PC-9 (cell line): ENCODE measurements around the gene CALM1. TPM values are rescaled to one million over a fixed set of nuclear protein-coding genes. Genes with fewer than 3 reads are reported as not detected.

Source experiments
- BruUV-seq: library from RNA; stranded (reverse); fragments of 400-500 nt; replicated peaks from 2 replicates; lab custom pipeline; 2021; lab: Mats Ljungman, UMichigan
- CTCF ChIA-PET: fragments of 300-600 bp; sonication (Branson Sonifier 250); formaldehyde crosslinking; loops from one replicate; lab custom pipeline; 2022; ENCODE audit warnings: antibody characterized with exemption; lab: Charles Lee
- POLR2A ChIA-PET: fragments of 300-600 bp; sonication (Branson Sonifier 250); formaldehyde crosslinking; loops from one replicate; lab custom pipeline; 2022; ENCODE audit warnings: antibody characterized with exemption; ENCODE audit not compliant: unreplicated experiment; lab: Charles Lee
- DNase-seq, 2 experiments: peaks; one replicate each; pipeline versions ENCODE4 v3.0.0 to v3.0.0-alpha.2; 2015 to 2022; ENCODE audit warnings: mixed read lengths in 1 of 2
- H2AFZ ChIP-seq: fragments of 200-600 bp; sonication (generic); 2 replicates; pipeline ENCODE4 v1.8.1; 2017; ENCODE audit warnings: antibody characterized with exemption
- H3F3A ChIP-seq: fragments of 200-600 bp; sonication (generic); 2 replicates; pipeline ENCODE4 v1.8.1; 2017; ENCODE audit warnings: antibody characterized with exemption, mild to moderate bottlenecking, low read depth; ENCODE audit not compliant: insufficient read depth
- H3K27ac ChIP-seq: fragments of 200-600 bp; sonication (generic); 2 replicates; pipeline ENCODE4 v1.6.1; 2016; ENCODE audit warnings: mixed run types
- H3K27me3 ChIP-seq: fragments of 200-600 bp; sonication (generic); 2 replicates; pipeline ENCODE4 v1.6.1; 2016; ENCODE audit warnings: low read depth, mixed run types; ENCODE audit not compliant: insufficient read depth
- H3K36me3 ChIP-seq: fragments of 200-600 bp; sonication (generic); 2 replicates; pipeline ENCODE4 v1.6.1; 2016; ENCODE audit warnings: low read depth, mixed run types
- H3K4me1 ChIP-seq: fragments of 200-600 bp; sonication (generic); replicated peaks from 2 replicates; pipeline ENCODE4 v1.6.1; 2016; ENCODE audit warnings: mixed run types; ENCODE audit not compliant: insufficient read depth
- H3K4me2 ChIP-seq: fragments of 200-600 bp; sonication (generic); 2 replicates; pipeline ENCODE4 v1.6.1; 2017; ENCODE audit warnings: mixed run types
- H3K4me3 ChIP-seq: fragments of 200-600 bp; sonication (generic); 2 replicates; pipeline ENCODE4 v1.6.1; 2016; ENCODE audit warnings: mixed run types
- H3K79me2 ChIP-seq: fragments of 200-600 bp; sonication (generic); 2 replicates; pipeline ENCODE4 v1.6.1; 2017; ENCODE audit warnings: low read depth, mixed run types
- H3K9me2 ChIP-seq: fragments of 200-600 bp; sonication (generic); 2 replicates; pipeline ENCODE4 v1.8.1; 2017; ENCODE audit warnings: mild to moderate bottlenecking; ENCODE audit not compliant: insufficient read depth
- H3K9me3 ChIP-seq: fragments of 200-600 bp; sonication (generic); 2 replicates; pipeline ENCODE4 v1.8.1; 2016; ENCODE audit warnings: low read depth; ENCODE audit not compliant: insufficient read depth
- H4K20me1 ChIP-seq: fragments of 200-600 bp; sonication (generic); 2 replicates; pipeline ENCODE4 v1.8.1; 2017; ENCODE audit not compliant: insufficient read depth
- EZH2 ChIP-seq: fragments of 200-600 bp; sonication (generic); IDR thresholded peaks from 2 replicates; pipeline ENCODE4 v1.8.0; 2017; ENCODE audit warnings: antibody characterized with exemption, low read depth
- intact Hi-C: fragments of 100-400 bp; cut with micrococcal nuclease; formaldehyde crosslinking; loops from one replicate; pipeline ENCODE4 v1.10.0; 2022; ENCODE audit not compliant: unreplicated experiment
- total RNA-seq: library from RNA; stranded (reverse); gene quantifications from 2 replicates; pipeline ENCODE4 v1.2.3, GENCODE V29; 2021
- TF ChIP-seq, protein P1 (sequence below): fragments of 200-600 bp; sonication (generic); conservative IDR thresholded peaks from 2 replicates; pipeline ENCODE4 v1.6.1; 2017; ENCODE audit warnings: mixed run types, antibody characterized with exemption, mild to moderate bottlenecking, moderate library complexity

Gene CALM1
- total RNA-seq, 1 experiment from 2014 or later: 103 TPM

DNA sequence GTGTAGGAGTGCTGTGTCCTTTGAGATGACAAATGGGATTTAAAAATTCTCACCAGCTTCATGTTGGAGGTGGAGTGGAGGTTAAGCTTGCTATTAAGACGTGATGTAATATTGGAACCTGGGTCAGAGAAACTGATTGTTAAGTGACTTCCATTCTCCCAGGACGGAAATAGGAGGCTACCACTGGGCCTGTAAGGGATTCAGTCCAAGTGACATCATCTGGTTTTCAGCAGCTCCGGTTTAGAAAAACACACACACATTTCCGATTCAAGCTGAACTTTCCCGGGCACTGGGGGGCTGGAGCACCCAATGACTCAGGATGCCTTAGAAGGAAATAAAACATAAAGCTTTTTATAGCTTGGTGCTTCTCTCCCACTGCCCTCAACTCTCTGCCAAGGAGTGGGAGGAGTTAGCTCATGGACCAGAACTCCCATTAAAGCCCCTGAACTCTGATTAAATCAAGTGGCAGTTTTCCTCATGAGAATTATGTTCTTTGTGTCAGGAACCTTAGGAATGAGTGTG is 12.4 kb downstream of the CALM1 start:
- no peaks in the 10 kb centered on the region for H3K27me3 ChIP-seq
- TF ChIP-seq EZH2: no peak
- TF ChIP-seq, protein P1, sequence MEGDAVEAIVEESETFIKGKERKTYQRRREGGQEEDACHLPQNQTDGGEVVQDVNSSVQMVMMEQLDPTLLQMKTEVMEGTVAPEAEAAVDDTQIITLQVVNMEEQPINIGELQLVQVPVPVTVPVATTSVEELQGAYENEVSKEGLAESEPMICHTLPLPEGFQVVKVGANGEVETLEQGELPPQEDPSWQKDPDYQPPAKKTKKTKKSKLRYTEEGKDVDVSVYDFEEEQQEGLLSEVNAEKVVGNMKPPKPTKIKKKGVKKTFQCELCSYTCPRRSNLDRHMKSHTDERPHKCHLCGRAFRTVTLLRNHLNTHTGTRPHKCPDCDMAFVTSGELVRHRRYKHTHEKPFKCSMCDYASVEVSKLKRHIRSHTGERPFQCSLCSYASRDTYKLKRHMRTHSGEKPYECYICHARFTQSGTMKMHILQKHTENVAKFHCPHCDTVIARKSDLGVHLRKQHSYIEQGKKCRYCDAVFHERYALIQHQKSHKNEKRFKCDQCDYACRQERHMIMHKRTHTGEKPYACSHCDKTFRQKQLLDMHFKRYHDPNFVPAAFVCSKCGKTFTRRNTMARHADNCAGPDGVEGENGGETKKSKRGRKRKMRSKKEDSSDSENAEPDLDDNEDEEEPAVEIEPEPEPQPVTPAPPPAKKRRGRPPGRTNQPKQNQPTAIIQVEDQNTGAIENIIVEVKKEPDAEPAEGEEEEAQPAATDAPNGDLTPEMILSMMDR: no peak
- no peaks in the 10 kb centered on the region for H3K4me1 ChIP-seq
- peak in 1 of 2 experiments; percentile 7 for DNase-seq
- H3K4me3 ChIP-seq: no peak overlapping the region
- H2AFZ ChIP-seq: no peak overlapping the region
- H4K20me1 ChIP-seq: no peaks in the 10 kb centered on the region
- ChIA-PET POLR2A (interaction anchor here (0.7 to 0.9 kb wide), 2 partner anchors 25 to 104 kb away, joined by 3 to 9 read pairs; no protein-coding TSS in a partner anchor), CTCF (no interaction called here)
- no peak overlapping the region for H3K4me2 ChIP-seq
- BruUV-seq: no TSS peak
- H3K9me2 ChIP-seq: no peaks in the 10 kb centered on the region
- H3K36me3 ChIP-seq: no peaks in the 10 kb centered on the region
- no peaks in the 10 kb centered on the region for H3F3A ChIP-seq
- no peak overlapping the region for H3K27ac ChIP-seq
- intact Hi-C loops: no loop called here
- H3K79me2 ChIP-seq: no peaks in the 10 kb centered on the region
- H3K9me3 ChIP-seq: no peaks in the 10 kb centered on the region

DNA sequence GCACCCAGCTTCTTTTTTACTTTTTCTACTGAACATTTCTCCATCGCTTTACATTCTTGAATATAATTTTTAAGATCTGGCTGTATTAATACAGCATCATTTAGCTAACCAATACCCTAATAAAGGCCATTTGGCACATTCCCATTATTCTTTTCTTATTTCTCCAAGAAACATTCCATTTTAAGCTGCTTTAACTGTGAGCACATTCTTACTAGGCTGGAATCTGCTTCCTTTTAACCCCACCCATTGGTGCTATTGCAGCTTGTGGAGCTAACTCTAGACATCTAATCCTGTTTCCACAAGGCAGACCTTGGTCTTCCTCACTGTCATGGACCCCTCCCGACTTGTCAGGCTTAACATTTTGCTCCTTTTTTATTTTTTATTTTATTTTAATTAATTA is 15.2 kb downstream of the CALM1 start:
- ChIA-PET CTCF (no interaction called here), POLR2A (no interaction called here)
- Histone ChIP-seq H2AFZ (no peak overlapping the region), H3K4me3 (no peak overlapping the region), H3K9me3 (no peaks in the 10 kb centered on the region), H3K27ac (no peak overlapping the region), H3K4me2 (no peak overlapping the region), H3K79me2 (no peaks in the 10 kb centered on the region), H3K9me2 (no peaks in the 10 kb centered on the region), H3F3A (no peaks in the 10 kb centered on the region), H3K36me3 (no peaks in the 10 kb centered on the region), H3K27me3 (no peaks in the 10 kb centered on the region), H4K20me1 (no peaks in the 10 kb centered on the region), H3K4me1 (no peaks in the 10 kb centered on the region)
- intact Hi-C loops: no loop called here
- BruUV-seq: no TSS peak
- no peak for TF ChIP-seq EZH2
- TF ChIP-seq, protein P1: no peak
- DNase-seq: no peak

DNA sequence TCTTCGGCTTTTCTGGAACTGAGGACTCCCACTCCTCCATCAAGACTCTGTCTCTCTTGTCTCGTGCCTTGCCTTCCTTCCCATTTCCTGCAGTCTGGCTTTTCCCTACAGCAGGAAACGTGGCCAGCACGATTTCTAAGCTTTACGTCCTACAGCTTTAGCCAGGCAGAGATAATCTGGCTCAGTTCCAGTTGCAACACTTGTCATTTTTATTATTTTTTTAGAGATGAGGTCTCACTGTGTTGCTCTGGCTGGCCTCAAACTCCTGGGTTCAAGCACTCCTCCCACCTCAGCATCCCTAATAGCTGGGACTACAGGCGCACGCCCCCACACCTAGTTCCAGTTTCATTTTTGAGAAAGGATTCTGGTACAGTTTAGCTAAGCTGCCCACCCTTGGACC is 19.9 kb downstream of the CALM1 start:
- H2AFZ ChIP-seq: no peak overlapping the region
- peaks cover 15% of the 10 kb centered on the region for H3K4me1 ChIP-seq
- no peaks in the 10 kb centered on the region for H3K79me2 ChIP-seq
- H3K9me3 ChIP-seq: no peaks in the 10 kb centered on the region
- H3K27me3 ChIP-seq: no peaks in the 10 kb centered on the region
- H3K9me2 ChIP-seq: no peaks in the 10 kb centered on the region
- H3F3A ChIP-seq: no peaks in the 10 kb centered on the region; the same call in 1 of the 2 replicates
- H3K4me2 ChIP-seq: no peak overlapping the region
- DNase-seq: no peak
- H3K4me3 ChIP-seq: no peak overlapping the region
- no TSS peak for BruUV-seq
- intact Hi-C loops: no loop called here
- no peak overlapping the region for H3K27ac ChIP-seq
- TF ChIP-seq, protein P1: no peak
- TF ChIP-seq EZH2: no peak
- H4K20me1 ChIP-seq: no peaks in the 10 kb centered on the region
- H3K36me3 ChIP-seq: no peaks in the 10 kb centered on the region
- ChIA-PET POLR2A (no interaction called here), CTCF (no interaction called here)
